ENCODE results near the gene PCBD1.

The PCBD1 gene

GRCh38 chr10:70918851-70919530 is 30.6 kb upstream of the PCBD1 start:
- H3K27me3 ChIP-seq (ENCODE audit: low read depth, low read length) = peaks cover 9% of the 10 kb centered on the region; the same call in 1 of the 2 replicates
- TF ChIP-seq CTCF (IDR thresholded peaks at IDR 0.05; ENCODE audit: low read depth, low read length) (no peak), EZH2phosphoT487 (IDR thresholded peaks at IDR 0.05; ENCODE audit: low read depth) (no peak)
- H2AFZ ChIP-seq (ENCODE audit: low read depth, low read length) = no peak overlapping the region
- no peaks in the 10 kb centered on the region for H4K20me1 ChIP-seq (ENCODE audit: insufficient read depth, low read length)
- no peaks in the 10 kb centered on the region for H3K9me3 ChIP-seq (ENCODE audit: insufficient read depth, low read length)
- H3K36me3 ChIP-seq (replicated peaks; ENCODE audit: low read depth, low read length) = no peaks in the 10 kb centered on the region
- H3K79me2 ChIP-seq (ENCODE audit: low read length) = no peaks in the 10 kb centered on the region
- H3K4me1 ChIP-seq (ENCODE audit: low read length) = peaks cover 3% of the 10 kb centered on the region; the same call in 1 of the 2 replicates
- H3K27ac ChIP-seq (ENCODE audit: low read length) = no peak overlapping the region
- no peak overlapping the region for H3K4me3 ChIP-seq (ENCODE audit: low read length)
- H3K4me2 ChIP-seq (ENCODE audit: low read length) = no peak overlapping the region
- no peak overlapping the region for H3K9ac ChIP-seq (ENCODE audit: low read length)

GRCh38 chr10:70917635-70918034 is 29.3 kb upstream of the PCBD1 start:
- Histone ChIP-seq H3K4me2 (ENCODE audit: low read length) (no peak overlapping the region), H3K9me3 (ENCODE audit: insufficient read depth, low read length) (no peaks in the 10 kb centered on the region), H2AFZ (ENCODE audit: low read depth, low read length) (no peak overlapping the region), H3K27ac (ENCODE audit: low read length) (no peak overlapping the region), H3K4me1 (ENCODE audit: low read length) (peaks cover 3% of the 10 kb centered on the region; the same call in 1 of the 2 replicates), H3K79me2 (ENCODE audit: low read length) (no peaks in the 10 kb centered on the region), H4K20me1 (ENCODE audit: insufficient read depth, low read length) (no peaks in the 10 kb centered on the region), H3K9ac (ENCODE audit: low read length) (no peak overlapping the region), H3K27me3 (ENCODE audit: low read depth, low read length) (peaks cover 9% of the 10 kb centered on the region; the same call in 1 of the 2 replicates), H3K4me3 (ENCODE audit: low read length) (no peak overlapping the region), H3K36me3 (replicated peaks; ENCODE audit: low read depth, low read length) (no peaks in the 10 kb centered on the region)
- TF ChIP-seq EZH2phosphoT487 (IDR thresholded peaks at IDR 0.05; ENCODE audit: low read depth) = no peak
- TF ChIP-seq CTCF (IDR thresholded peaks at IDR 0.05; ENCODE audit: low read depth, low read length) = no peak

GRCh38 chr10:70917226-70917625 is 28.9 kb upstream of the PCBD1 start:
- Histone ChIP-seq H3K79me2 (ENCODE audit: low read length) (no peaks in the 10 kb centered on the region), H3K4me1 (ENCODE audit: low read length) (peaks cover 3% of the 10 kb centered on the region; the same call in 1 of the 2 replicates), H3K4me3 (ENCODE audit: low read length) (no peak overlapping the region), H4K20me1 (ENCODE audit: insufficient read depth, low read length) (no peaks in the 10 kb centered on the region), H2AFZ (ENCODE audit: low read depth, low read length) (no peak overlapping the region), H3K36me3 (replicated peaks; ENCODE audit: low read depth, low read length) (no peaks in the 10 kb centered on the region), H3K27me3 (ENCODE audit: low read depth, low read length) (peaks cover 9% of the 10 kb centered on the region; the same call in 1 of the 2 replicates), H3K4me2 (ENCODE audit: low read length) (no peak overlapping the region), H3K9me3 (ENCODE audit: insufficient read depth, low read length) (no peaks in the 10 kb centered on the region), H3K27ac (ENCODE audit: low read length) (no peak overlapping the region), H3K9ac (ENCODE audit: low read length) (no peak overlapping the region)
- TF ChIP-seq CTCF (IDR thresholded peaks at IDR 0.05; ENCODE audit: low read depth, low read length) (no peak), EZH2phosphoT487 (IDR thresholded peaks at IDR 0.05; ENCODE audit: low read depth) (no peak)

- no peak overlapping the region for H2AFZ ChIP-seq (ENCODE audit: low read depth, low read length)
- no peaks in the 10 kb centered on the region for H3K9me3 ChIP-seq (ENCODE audit: insufficient read depth, low read length)
- no peaks in the 10 kb centered on the region for H3K4me1 ChIP-seq (ENCODE audit: low read length)
- no peak overlapping the region for H3K9ac ChIP-seq (ENCODE audit: low read length)
- no peak overlapping the region for H3K4me3 ChIP-seq (ENCODE audit: low read length)
- H3K4me2 ChIP-seq (ENCODE audit: low read length) = no peak overlapping the region
- H3K36me3 ChIP-seq (replicated peaks; ENCODE audit: low read depth, low read length) = no peaks in the 10 kb centered on the region
- no peaks in the 10 kb centered on the region for H3K79me2 ChIP-seq (ENCODE audit: low read length)
- TF ChIP-seq EZH2phosphoT487 (IDR thresholded peaks at IDR 0.05; ENCODE audit: low read depth) = no peak
- TF ChIP-seq CTCF (IDR thresholded peaks at IDR 0.05; ENCODE audit: low read depth, low read length) = no peak
- no peaks in the 10 kb centered on the region for H4K20me1 ChIP-seq (ENCODE audit: insufficient read depth, low read length)
- H3K27me3 ChIP-seq (ENCODE audit: low read depth, low read length) = peaks cover 6% of the 10 kb centered on the region; the same call in 1 of the 2 replicates
- H3K27ac ChIP-seq (ENCODE audit: low read length) = no peak overlapping the region
Observed at GRCh38 chr10:70916241-70916640, 27.9 kb upstream of the PCBD1 start.
